Tibial artery (tissue), 4 donors: Measurements from ENCODE around the gene ABCC1.

ENCODE experiments used
- DNase-seq, 2 donors: peaks; one replicate each; pipeline ENCODE4 v3.0.0-alpha.2; 2019
- H3K27ac ChIP-seq, 2 donors: fragments of 200-600 bp; sonication (generic) in 1 of 2; 1 replicate in 1 of 2; 2 replicates in 1 of 2; pipeline ENCODE4 v1.5.1; 2018 to 2019; ENCODE audit warnings: mild to moderate bottlenecking in 1 of 2
- H3K27me3 ChIP-seq, 2 donors: fragments of 200-600 bp; sonication (generic) in 1 of 2; one replicate each; pipeline versions ENCODE4 v1.5.1 to v1.6.0; 2016 to 2019
- H3K36me3 ChIP-seq, 3 donors: fragments of 200-600 bp; sonication (generic) in 2 of 3; one replicate each; pipeline ENCODE4 v1.5.1; 2016 to 2019; ENCODE audit warnings: mild to moderate bottlenecking in 2 of 3
- H3K4me1 ChIP-seq, 4 donors: fragments of 200-600 bp; sonication (generic) in 2 of 4; 1 replicate in 3 of 4; 2 replicates in 1 of 4; pipeline ENCODE4 v1.5.1; 2016 to 2019
- H3K4me3 ChIP-seq, 2 donors: fragments of 200-600 bp; sonication (generic) in 1 of 2; 1 replicate in 1 of 2; 2 replicates in 1 of 2; pipeline ENCODE4 v1.5.1; 2018 to 2019; ENCODE audit warnings: mild to moderate bottlenecking in 2 of 2
- H3K9me3 ChIP-seq, 3 donors: fragments of 200-600 bp; sonication (generic) in 1 of 3; one replicate each; pipeline ENCODE4 v1.5.1; 2016 to 2019
- CTCF ChIP-seq, 2 experiments: fragments of 200-600 bp in 1 of 2; fragments of 450-650 bp in 1 of 2; IDR thresholded peaks; one replicate each; pipeline ENCODE4 v1.5.1; 2017 to 2019; ENCODE audit warnings: antibody characterized with exemption in 2 of 2, mild to moderate bottlenecking in 1 of 2, moderate library complexity in 1 of 2
- intact Hi-C: fragments of 100-400 bp; cut with DNase I; formaldehyde crosslinking; loops from one replicate; pipeline ENCODE4 v1.15.0; 2023; ENCODE audit warnings: low total_unique reads

Gene ABCC1

GRCh38 chr16:16105646-16106045 lies 156.2 kb downstream of the ABCC1 start:
- DNase-seq: no peak
- no peaks in the 10 kb centered on the region for H3K4me1 ChIP-seq
- H3K27me3 ChIP-seq: no peaks in the 10 kb centered on the region
- intact Hi-C loops: no loop called here
- H3K27ac ChIP-seq: no peak overlapping the region
- no peak overlapping the region for H3K4me3 ChIP-seq
- H3K9me3 ChIP-seq: no peaks in the 10 kb centered on the region
- peaks cover 31 to 64% (median 48%) of the 10 kb centered on the region in 3 donors for H3K36me3 ChIP-seq
- TF ChIP-seq CTCF (IDR thresholded peaks at IDR 0.05): no peak

GRCh38 chr16:16106466-16106865 lies 157.1 kb downstream of the ABCC1 start:
- DNase-seq: no peak
- peaks cover 36 to 72% (median 51%) of the 10 kb centered on the region in 3 donors for H3K36me3 ChIP-seq
- H3K9me3 ChIP-seq: no peaks in the 10 kb centered on the region
- TF ChIP-seq CTCF (IDR thresholded peaks at IDR 0.05): no peak
- H3K4me1 ChIP-seq: no peaks in the 10 kb centered on the region
- H3K27ac ChIP-seq: no peak overlapping the region
- intact Hi-C loops: no loop called here
- no peaks in the 10 kb centered on the region for H3K27me3 ChIP-seq
- no peak overlapping the region for H3K4me3 ChIP-seq

GRCh38 chr16:16107839-16108238 lies 158.4 kb downstream of the ABCC1 start:
- DNase-seq: no peak
- Histone ChIP-seq H3K27me3 (no peaks in the 10 kb centered on the region), H3K27ac (no peak overlapping the region), H3K9me3 (no peaks in the 10 kb centered on the region), H3K4me1 (no peaks in the 10 kb centered on the region), H3K36me3 (peaks cover 41 to 79% (median 57%) of the 10 kb centered on the region in 3 donors), H3K4me3 (no peak overlapping the region)
- intact Hi-C loops: no loop called here
- no peak for TF ChIP-seq CTCF (IDR thresholded peaks at IDR 0.05)

- H3K36me3 ChIP-seq: peaks cover 42 to 79% (median 57%) of the 10 kb centered on the region in 3 donors
These were observed 159.3 kb downstream of the ABCC1 start for GRCh38 chr16:16108759-16109158.

GRCh38 chr16:16109453-16110110 lies 160.2 kb downstream of the ABCC1 start:
- TF ChIP-seq CTCF (IDR thresholded peaks at IDR 0.05): no peak
- H3K27me3 ChIP-seq: no peaks in the 10 kb centered on the region
- no peak overlapping the region for H3K27ac ChIP-seq
- H3K36me3 ChIP-seq: peaks cover 41 to 79% (median 59%) of the 10 kb centered on the region in 3 donors
- no peaks in the 10 kb centered on the region for H3K4me1 ChIP-seq
- no peak for DNase-seq
- H3K4me3 ChIP-seq: no peak overlapping the region
- no peaks in the 10 kb centered on the region for H3K9me3 ChIP-seq
- intact Hi-C loops: no loop called here

More at GRCh38 chr16:16108759-16109158, 159.3 kb downstream of the ABCC1 start:
- no peaks in the 10 kb centered on the region for H3K4me1 ChIP-seq
- no peak overlapping the region for H3K27ac ChIP-seq
- no peak overlapping the region for H3K4me3 ChIP-seq
- no peak for TF ChIP-seq CTCF (IDR thresholded peaks at IDR 0.05)
- no peaks in the 10 kb centered on the region for H3K27me3 ChIP-seq
- no peaks in the 10 kb centered on the region for H3K9me3 ChIP-seq
- no peak for DNase-seq
- intact Hi-C loops: no loop called here
